ENCODE results near the gene CA14. TPM values are rescaled to one million over a fixed set of nuclear protein-coding genes. Genes with fewer than 3 reads are reported as not detected.
"Not testable (repeated sequence)": the region's sequence is repeated elsewhere in the genome, so short reads cannot be mapped to it uniquely, and the experiment has no call there.

The CA14 gene
- total RNA-seq, 1 donor from 2014 or later = 0.38 TPM

DNA sequence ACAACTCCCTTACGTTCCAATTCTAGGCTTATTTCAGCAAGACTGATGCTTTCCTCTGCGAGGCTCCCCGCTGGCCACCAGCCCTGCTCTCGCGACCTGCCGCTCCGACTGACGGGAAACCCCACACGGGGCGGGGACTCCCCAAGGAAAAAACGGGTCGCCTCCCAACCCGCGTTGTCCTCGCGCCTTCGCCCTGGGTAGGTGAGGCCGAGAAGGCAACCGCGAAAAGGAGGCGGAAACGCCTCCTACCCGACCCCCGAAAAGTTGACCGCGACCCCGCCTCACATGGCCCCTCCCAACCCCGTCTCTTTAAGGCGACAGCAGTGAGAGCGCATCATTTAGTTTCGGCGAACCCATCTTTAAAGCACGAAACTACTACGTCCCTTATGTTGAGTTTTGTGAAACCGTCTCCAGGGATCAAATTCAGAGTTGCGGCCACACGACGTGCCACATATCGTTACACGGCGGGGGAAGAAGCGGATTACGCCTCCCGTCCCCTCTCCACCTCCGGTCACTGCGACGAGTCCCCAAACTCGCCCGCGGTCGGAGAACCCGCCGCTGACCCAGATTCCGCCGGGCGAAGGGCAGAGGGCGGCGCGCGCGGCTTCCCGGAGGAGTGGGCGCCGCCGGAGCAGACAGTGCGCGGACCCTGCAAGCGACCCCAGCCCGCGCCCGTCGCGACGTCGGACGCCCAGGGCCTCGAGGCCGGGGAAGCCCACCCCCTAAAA is 22.8 kb upstream of the CA14 start:
- H3K27ac ChIP-seq = peak overlapping the region; percentile 96
- H3K36me3 ChIP-seq = peaks cover 8% of the 10 kb centered on the region
- intact Hi-C loops (cut with DNase I) = no loop called here
- H3K9me3 ChIP-seq = no peaks in the 10 kb centered on the region
- ATAC-seq (peak; percentile 80 to 83), DNase-seq (peak; percentile 89)
- H3K4me3 ChIP-seq = peak overlapping the region; percentile 75
- peaks cover 18% of the 10 kb centered on the region for H3K4me1 ChIP-seq
- TF ChIP-seq, protein P1, sequence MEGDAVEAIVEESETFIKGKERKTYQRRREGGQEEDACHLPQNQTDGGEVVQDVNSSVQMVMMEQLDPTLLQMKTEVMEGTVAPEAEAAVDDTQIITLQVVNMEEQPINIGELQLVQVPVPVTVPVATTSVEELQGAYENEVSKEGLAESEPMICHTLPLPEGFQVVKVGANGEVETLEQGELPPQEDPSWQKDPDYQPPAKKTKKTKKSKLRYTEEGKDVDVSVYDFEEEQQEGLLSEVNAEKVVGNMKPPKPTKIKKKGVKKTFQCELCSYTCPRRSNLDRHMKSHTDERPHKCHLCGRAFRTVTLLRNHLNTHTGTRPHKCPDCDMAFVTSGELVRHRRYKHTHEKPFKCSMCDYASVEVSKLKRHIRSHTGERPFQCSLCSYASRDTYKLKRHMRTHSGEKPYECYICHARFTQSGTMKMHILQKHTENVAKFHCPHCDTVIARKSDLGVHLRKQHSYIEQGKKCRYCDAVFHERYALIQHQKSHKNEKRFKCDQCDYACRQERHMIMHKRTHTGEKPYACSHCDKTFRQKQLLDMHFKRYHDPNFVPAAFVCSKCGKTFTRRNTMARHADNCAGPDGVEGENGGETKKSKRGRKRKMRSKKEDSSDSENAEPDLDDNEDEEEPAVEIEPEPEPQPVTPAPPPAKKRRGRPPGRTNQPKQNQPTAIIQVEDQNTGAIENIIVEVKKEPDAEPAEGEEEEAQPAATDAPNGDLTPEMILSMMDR (IDR thresholded peaks at IDR 0.05) = no peak
- H3K27me3 ChIP-seq (ENCODE audit: low read depth) = no peaks in the 10 kb centered on the region

DNA sequence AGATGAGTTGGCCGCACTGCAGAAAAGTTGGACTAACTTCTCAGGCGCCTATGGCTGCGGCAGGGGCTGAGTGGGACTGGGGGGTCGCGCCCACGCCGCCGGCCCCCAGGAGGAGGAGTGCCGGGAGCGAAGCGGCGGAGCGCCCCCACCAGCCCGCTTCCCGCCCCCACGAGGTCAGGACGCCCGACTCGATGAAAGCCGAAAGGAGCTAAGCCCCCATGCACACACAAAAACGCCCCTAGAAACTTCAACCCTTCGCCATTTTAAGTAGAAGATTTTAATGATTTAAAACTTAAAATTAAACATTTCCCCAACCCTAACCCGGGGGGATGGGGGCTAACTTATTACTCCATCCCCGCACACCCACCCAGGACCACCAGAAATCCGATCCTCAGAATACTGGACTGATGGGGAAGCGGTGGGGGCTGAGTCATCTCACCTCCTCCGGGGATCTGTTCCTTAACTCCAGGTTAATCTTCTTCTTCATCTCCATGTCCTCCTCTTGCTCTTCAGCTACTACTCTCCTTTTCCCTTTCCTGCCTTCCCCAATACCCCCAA is 22.2 kb upstream of the CA14 start:
- peak; percentile 2 to 5 for ATAC-seq
- no peaks in the 10 kb centered on the region for H3K9me3 ChIP-seq
- H3K4me3 ChIP-seq = peak overlapping the region; percentile 75
- peaks cover 18% of the 10 kb centered on the region for H3K4me1 ChIP-seq
- H3K27me3 ChIP-seq (ENCODE audit: low read depth) = no peaks in the 10 kb centered on the region
- intact Hi-C loops (cut with DNase I) = no loop called here
- TF ChIP-seq, protein P1 (IDR thresholded peaks at IDR 0.05) = no peak
- H3K36me3 ChIP-seq = peaks cover 4% of the 10 kb centered on the region
- peak overlapping the region; percentile 96 for H3K27ac ChIP-seq
- peak; percentile 54 for DNase-seq

DNA sequence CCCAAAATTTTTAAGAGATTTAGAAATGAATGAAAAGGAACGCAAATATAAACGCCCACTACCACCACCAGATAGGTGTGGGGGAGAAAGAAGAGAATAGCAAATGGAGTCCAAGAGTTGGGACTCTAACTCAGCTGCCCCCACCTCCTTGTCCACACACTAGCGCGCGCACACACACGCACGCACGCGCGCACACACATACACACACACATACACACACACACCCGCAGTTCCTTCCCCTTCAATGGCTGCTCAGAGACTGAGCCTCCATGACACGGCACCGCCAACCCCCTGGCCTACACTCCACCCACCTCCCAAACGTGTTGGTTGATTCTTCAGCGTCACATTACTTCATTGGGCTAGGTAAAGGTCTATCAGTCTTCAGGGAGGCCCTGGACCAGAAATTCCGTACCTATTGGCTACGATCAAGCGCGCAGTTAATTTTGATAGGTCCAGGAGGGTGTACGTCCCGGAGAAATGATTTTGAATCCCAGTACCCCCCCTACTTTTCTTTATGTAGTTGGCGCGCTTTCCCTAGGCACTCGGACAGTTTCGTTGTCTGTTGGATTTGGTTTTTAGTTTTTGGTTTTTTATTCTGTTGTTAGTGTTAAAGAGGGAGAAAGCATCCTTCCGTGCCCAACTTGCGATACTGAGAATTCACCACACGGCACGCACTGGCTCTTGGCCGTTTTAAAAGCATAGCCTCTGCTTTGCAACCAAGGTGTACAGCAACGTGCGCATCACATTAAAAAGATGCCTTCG is 21.5 kb upstream of the CA14 start, which contains the start of gene ANP32E:
Gene ANP32E, minus strand, starts transcription at position 261 of the 762 bp plus-strand sequence. CDS start 326 bp downstream, outside the sequence.
- DNase-seq (peak; percentile 95), ATAC-seq (peak; percentile 95 to 96)
- Histone ChIP-seq H3K27ac (peak within 1 kb of the TSS; percentile 96), H3K4me3 (peak within 1 kb of the TSS; percentile 75), H3K36me3 (no peaks in the 10 kb centered on the region), H3K27me3 (ENCODE audit: low read depth) (no peaks in the 10 kb centered on the region), H3K4me1 (peaks cover 18% of the 10 kb centered on the region), H3K9me3 (no peaks in the 10 kb centered on the region)
- intact Hi-C loops (cut with DNase I) = no loop called here
- TF ChIP-seq, protein P1 (IDR thresholded peaks at IDR 0.05) = peak; percentile 9

DNA sequence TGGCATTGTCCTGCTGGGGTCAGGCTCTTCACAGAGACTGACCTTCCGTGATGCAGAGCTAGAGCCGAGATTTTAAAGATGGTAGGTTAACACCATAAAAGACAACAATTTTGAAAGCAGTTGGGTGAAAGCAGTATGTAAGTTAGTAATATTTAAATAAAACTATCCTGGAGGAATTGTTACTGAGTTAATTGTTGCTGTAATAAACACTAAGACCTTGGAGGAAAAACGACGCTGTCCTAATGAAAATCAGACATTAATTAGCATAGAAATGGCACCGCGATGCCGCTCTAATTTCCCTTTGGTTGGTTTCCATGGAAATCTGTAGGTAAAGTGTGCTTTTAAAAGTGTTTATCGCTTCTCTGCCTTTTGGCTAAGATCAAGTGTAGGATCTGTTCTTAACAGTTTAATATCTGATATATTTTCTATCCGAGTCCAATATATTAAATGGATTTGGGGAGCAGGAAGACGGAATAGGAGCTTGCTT is 20.9 kb upstream of the CA14 start:
- DNase-seq = no peak
- H3K4me1 ChIP-seq = peaks cover 18% of the 10 kb centered on the region
- no peaks in the 10 kb centered on the region for H3K27me3 ChIP-seq (ENCODE audit: low read depth)
- H3K4me3 ChIP-seq = peak overlapping the region; percentile 75
- no peaks in the 10 kb centered on the region for H3K9me3 ChIP-seq
- ATAC-seq = no peak
- intact Hi-C loops (cut with DNase I) = no loop called here
- no peaks in the 10 kb centered on the region for H3K36me3 ChIP-seq
- no peak overlapping the region for H3K27ac ChIP-seq
- TF ChIP-seq, protein P1 (IDR thresholded peaks at IDR 0.05) = no peak

DNA sequence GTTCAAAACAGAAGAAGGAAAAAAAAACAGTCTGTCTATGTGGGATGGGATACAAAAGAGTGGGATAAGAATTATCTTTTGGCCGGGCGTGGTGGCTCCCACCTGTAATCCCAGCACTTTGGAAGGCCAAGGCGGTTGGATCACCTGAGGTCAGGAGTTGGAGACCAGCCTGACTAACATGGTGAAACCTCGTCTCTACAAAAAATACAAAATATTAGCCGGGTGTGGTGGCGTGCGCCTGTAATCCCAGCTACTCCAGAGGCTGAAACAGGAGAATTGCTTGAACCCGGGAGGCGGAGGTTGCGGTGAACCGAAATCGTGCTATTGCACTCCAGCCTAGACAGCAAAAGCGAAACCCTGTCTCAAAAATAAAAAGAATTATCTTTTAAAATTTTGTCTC is 20.4 kb upstream of the CA14 start:
- peaks cover 18% of the 10 kb centered on the region for H3K4me1 ChIP-seq
- H3K27ac ChIP-seq; H3K9me3 ChIP-seq; DNase-seq; H3K36me3 ChIP-seq; intact Hi-C loops (cut with DNase I); H3K27me3 ChIP-seq (ENCODE audit: low read depth); H3K4me3 ChIP-seq; ATAC-seq: not testable (repeated sequence)

Data from lower lobe of right lung (tissue), 2 donors.